ENCODE data around the gene ENOSF1.

The ENOSF1 gene

GRCh38 chr18:670522-670921, 41.9 kb downstream of the ENOSF1 start:
- DNase-seq: no peak

GRCh38 chr18:669077-669476, 43.4 kb downstream of the ENOSF1 start:
- DNase-seq: no peak

DNA sequence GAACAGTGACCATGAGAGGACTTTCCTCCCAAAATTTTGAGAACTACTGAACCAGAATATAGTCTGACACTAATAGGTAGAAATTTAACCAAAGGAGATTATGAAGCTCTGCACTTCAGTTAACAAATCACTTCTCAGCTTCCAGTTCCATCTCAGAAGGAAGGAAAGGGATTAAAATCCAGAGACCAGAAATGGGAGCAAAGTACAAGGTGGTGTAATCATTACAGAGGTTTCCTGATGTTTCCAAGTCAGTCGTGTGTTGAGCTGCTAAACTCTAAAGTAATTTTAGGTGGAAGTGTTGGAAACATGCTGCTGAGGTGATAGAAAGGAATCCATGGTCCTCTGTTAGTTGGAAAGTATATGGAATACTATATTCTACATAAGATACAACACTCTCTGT, 44.2 kb downstream of the ENOSF1 start:
- DNase-seq: no peak

GRCh38 chr18:666628-667027, 45.8 kb downstream of the ENOSF1 start:
- DNase-seq: no peak

DNA sequence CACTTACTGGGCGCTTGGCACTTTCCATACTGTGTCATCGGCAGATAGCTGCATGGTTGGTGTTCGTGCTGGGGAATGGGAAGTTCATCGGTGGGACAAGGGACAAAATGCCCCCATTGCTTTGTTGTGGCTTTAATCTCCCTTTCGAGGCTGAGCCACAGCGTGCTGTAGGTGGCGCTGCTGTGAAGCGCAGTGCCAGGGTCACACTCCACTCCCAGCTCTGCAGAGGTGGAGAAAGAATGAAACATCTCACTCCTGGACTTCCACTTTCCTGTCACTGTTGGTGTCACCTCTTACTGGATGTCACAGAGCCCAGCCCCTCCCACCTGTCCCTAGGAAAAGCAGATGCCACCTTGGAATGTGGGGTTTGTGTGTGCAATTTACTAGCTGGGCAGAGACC, 46.3 kb downstream of the ENOSF1 start:
- no peak for DNase-seq

DNA sequence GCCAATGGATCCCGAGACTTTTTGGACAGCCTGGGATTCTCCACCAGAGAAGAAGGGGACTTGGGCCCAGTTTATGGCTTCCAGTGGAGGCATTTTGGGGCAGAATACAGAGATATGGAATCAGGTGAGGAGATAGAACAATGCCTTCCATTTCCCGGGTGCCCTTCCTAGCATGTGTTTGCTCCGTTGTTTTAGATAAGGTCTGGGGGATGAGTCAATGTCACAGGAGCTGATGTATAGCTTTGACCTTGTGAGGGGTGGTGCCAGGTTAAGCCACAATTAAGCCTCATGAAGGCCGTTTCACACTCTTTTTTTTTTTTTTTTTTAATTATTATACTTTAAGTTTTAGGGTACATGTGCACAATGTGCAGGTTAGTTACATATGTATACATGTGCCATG, 50.2 kb downstream of the ENOSF1 start:
- no peak for DNase-seq

- no peak for DNase-seq
Observed at GRCh38 chr18:659597-659996, 52.8 kb downstream of the ENOSF1 start.

DNA sequence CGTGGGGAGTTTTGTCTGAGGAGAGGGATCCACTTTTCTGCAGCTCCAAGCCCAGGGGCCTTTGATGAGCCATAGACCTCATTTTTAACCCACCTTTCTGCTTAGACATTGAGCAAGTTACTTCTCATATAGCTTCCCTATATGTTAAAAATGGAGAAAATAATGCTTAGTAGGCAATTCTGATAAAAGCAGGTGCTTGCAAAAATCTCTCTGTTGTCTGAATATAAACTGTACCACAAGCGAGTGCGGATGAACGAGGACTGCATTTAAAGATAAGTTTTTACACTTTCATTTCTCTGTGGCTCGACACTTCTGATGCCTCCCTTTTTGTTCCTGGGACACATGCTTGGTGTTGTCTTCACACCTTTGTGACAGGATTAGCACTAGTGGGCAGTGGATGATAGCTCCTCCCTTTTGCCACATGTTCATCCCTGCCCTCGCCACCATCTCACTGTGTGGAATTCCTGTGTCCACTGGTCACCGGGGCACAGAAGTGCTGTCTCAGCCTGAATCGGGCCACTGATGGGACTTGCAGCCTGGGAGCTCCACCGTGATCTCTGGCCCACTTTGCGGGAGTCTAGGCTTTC, 53.4 kb downstream of the ENOSF1 start:
- DNase-seq: no peak

DNA sequence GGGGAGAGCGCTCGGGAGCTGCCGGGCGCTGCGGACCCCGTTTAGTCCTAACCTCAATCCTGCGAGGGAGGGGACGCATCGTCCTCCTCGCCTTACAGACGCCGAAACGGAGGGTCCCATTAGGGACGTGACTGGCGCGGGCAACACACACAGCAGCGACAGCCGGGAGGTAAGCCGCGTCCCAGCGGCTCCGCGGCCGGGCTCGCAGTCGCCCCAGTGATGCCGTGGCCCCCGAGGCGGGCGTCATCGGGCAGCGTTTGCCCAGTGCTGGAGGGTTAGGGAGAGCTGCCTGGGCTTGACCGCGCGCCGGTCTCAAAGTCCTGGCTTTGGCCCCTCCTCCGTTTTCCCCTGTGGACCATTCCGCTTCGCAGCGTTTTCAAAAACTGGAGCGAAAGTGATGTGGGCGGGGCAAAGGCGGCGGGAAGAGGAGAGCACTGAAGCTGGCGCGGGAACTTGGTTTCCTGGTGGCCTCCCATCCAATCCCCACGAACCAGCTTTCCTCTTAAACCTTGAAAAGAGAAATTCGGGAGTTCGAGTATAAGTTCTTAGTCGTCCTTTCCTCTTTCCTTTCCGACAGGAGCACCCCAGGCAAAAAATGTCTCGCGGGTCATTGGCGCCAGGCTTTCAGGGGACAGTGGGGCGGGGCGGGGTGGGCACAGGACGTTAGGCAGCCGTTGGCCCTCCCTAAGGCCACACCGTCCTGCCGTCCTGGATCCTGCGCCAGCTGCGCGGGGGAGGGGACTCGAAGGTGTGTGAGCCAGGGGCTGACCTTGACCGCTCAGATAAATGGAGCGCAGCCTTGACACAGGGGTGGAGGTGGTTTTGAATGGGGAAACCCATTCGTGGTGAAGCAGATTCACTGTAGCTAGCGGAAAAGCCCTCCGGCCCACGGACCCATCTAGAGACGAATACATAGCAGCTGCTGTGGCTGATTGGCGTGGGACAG, 54.2 kb downstream of the ENOSF1 start:
- peak; percentile 2 for DNase-seq

- DNase-seq: no peak
Observed at GRCh38 chr18:657311-658000, 55.0 kb downstream of the ENOSF1 start, which contains the start of gene TYMS. Gene TYMS (plus strand): TSS chr18:657653. CDS start chr18:657743, 90 bp downstream.

GRCh38 chr18:655445-655844, 57.0 kb downstream of the ENOSF1 start:
- DNase-seq: no peak

DNA sequence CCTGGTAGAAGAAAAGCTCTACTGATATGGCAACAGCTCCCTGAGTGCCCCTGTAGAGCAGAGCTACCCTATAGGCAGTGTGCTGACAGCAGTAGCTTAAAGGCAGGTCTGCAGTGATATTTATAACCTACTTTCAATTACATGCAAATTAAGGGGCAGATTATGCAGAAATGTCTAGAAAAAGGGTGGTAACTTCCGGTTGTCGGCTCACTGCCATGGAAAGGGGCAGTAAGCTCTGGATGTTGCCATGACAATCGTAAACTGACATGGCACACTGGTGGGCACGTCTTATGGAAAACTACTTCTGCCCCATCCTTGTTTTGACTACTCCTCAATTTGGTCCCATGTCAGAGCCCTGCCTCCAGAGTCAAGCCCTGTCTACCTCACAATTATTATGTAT, 57.8 kb downstream of the ENOSF1 start:
- DNase-seq: no peak

DNA sequence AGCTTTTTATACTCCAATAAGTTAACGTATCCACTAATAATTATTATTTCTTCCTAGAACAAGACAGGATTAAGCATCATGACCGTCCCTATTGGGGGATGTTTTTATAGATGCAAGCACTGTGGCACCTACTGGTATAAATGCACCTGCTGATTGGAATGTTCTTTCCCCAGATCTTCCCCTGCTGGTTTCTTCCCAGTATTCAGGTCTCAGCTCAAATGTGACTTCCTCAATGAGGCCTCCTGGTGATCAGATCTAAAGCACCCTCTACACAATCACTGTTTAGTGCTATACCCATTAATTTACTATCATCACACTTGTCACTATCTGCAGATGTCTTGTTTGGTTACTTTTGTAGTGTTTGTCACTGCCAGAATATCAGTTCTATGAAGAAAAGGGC, 58.9 kb downstream of the ENOSF1 start:
- DNase-seq: no peak

DNA sequence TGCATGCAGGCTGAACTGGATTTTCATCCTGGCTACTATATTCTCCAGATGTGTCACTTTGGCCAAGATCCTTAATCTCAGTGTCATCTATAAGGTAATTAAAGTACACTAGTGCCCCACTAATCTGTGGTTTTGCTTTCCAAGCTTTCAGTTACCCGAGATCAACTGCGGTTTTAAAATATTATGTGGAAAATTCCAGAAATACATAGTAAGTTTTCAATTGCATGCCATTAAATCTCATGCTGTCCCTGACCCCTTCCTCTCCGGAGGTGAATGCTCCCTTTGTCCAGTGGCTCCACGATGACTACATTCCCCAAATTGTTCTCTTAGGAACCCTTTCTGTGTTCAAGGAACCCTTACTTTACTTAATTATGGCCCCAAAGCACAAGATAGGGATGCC, 60.3 kb downstream of the ENOSF1 start:
- no peak for DNase-seq

DNA sequence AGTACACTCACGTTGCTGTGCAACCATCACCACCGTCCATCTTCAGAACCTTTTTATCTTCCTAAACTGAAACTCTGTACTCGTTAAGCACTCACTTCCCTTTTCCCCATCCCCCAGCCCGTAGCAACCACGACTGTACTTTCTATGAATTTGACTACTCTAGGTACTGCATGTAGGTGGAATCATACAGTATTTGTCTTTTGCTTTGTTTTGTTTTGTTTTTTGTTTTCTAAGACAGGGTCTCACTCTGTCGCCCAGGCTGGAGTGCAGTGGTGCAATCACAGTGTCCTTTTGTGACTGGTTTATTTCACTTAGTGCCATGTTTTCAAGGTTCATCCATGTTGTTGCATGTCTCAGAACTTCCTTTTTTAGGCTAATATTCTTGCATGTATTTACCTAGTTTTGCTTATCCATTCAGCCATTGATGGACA, 62.0 kb downstream of the ENOSF1 start:
- no peak for DNase-seq

DNA sequence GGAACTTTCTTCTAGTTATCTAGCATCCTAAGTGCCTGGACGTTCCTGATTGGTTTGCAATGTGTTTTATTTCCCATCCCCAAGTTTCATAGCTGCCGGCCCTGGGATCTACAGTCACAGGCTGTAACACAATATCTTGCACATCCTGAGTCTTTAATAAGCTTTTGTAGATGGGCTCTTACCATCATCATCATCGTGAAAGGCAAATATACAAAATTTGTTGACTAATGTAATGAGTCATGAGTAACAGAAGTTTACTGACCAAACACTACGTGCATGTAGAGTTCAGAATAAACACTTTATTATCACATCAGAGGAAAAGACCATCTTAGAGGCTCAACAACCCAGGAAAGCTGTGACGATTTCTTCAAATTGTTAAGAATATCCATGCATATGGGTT, 63.1 kb downstream of the ENOSF1 start:
- DNase-seq: no peak

DNA sequence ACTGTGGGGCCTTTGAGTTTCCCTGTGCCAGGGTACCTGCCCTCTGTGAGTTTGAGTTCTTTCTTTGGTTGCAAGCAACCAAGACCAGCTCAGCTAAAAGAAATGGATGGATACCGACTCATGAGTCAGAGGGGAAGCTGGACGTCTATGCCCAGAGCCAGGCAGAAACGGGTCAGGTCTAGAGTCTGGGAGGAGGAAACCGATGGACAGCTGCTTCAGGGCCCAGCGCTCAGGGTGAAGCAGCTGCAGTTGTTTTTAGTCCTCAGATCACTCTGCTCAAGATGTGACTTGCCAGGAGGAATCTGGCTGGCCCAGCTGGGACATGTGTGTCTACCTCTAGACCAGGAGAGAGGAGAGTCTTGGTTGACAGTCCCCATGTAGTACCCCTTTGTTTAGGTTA, 65.1 kb downstream of the ENOSF1 start:
- no peak for DNase-seq

- DNase-seq: no peak
Observed at GRCh38 chr18:644395-645004, 67.9 kb downstream of the ENOSF1 start.

GRCh38 chr18:641224-641623, 71.2 kb downstream of the ENOSF1 start:
- DNase-seq: no peak

- DNase-seq: no peak
Observed at GRCh38 chr18:635171-635570, 77.3 kb downstream of the ENOSF1 start.

GRCh38 chr18:634551-635045, 77.8 kb downstream of the ENOSF1 start:
- no peak for DNase-seq

DNA sequence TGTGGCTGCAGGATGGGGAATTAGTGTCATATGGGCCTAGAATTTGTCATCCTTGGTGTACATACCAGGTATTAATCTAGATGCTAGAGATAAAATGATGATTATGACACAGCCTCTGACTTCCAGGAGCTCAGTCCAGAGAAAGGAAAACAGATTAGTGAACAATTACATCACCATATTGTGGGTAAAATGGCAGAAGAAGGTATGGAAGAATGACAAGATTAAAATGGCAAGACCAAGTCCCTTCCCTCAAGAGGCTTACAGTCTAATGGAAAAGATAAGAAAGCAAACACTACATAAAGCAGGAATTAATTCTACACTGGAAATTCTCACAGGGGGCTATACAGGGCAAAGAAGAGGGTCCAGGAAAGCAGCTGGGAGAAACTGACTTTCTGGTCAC, 80.9 kb downstream of the ENOSF1 start:
- DNase-seq: no peak
